GM18519 (cell line): ENCODE measurements around the gene NDOR1.
"Not testable (repeated sequence)": the region's sequence is repeated elsewhere in the genome, so short reads cannot be mapped to it uniquely, and the experiment has no call there.

Source experiments
- ATAC-seq: cut with Tn5 transposase; IDR thresholded peaks from one replicate; pipeline ENCODE4 v1.9.1; 2021; ENCODE audit warnings: mild to moderate bottlenecking, moderate library complexity; ENCODE audit not compliant: unreplicated experiment, low FRiP score

Gene NDOR1

GRCh38 chr9:137228968-137229896, 23.7 kb downstream of the NDOR1 start:
- ATAC-seq, result no peak

- no peak for ATAC-seq
Measured at GRCh38 chr9:137229903-137230704, 24.6 kb downstream of the NDOR1 start.

GRCh38 chr9:137230705-137231371, 25.3 kb downstream of the NDOR1 start, which contains the start of gene SLC34A3:
Gene SLC34A3, plus strand, starts transcription at chr9:137230901. Its CDS starts 802 bp downstream, at chr9:137231703.
- no peak for ATAC-seq

GRCh38 chr9:137231372-137232039, 26.0 kb downstream of the NDOR1 start:
- ATAC-seq, result no peak

GRCh38 chr9:137232101-137232500, 26.6 kb downstream of the NDOR1 start:
- no peak for ATAC-seq

GRCh38 chr9:137232510-137232909, 27.0 kb downstream of the NDOR1 start:
- no peak for ATAC-seq

GRCh38 chr9:137233143-137233980, 27.9 kb downstream of the NDOR1 start:
- no peak for ATAC-seq

GRCh38 chr9:137234055-137234697, 28.7 kb downstream of the NDOR1 start:
- no peak for ATAC-seq

GRCh38 chr9:137234758-137235423, 29.4 kb downstream of the NDOR1 start:
- no peak for ATAC-seq

GRCh38 chr9:137235424-137236237, 30.1 kb downstream of the NDOR1 start:
- no peak for ATAC-seq

GRCh38 chr9:137236238-137236935, 30.9 kb downstream of the NDOR1 start:
- ATAC-seq, result no peak

- no peak for ATAC-seq
Measured at GRCh38 chr9:137236936-137237421, 31.5 kb downstream of the NDOR1 start.

GRCh38 chr9:137237759-137238726, 32.5 kb downstream of the NDOR1 start:
- no peak for ATAC-seq

GRCh38 chr9:137239541-137240200, 34.2 kb downstream of the NDOR1 start:
- ATAC-seq, result not testable (repeated sequence)

- ATAC-seq, result peak; percentile 12
Measured at GRCh38 chr9:137240318-137240840, 34.9 kb downstream of the NDOR1 start.
